Trophoblast cell (in vitro differentiated cells and primary cell): ENCODE data around the gene MRPL23.

ENCODE experiments used
- DNase-seq, 2 donors: peaks; one replicate each; pipeline ENCODE4 v3.0.0-alpha.2; 2016
- H2AFZ ChIP-seq: 2 replicates; pipeline ENCODE4 v1.6.1; 2013; ENCODE audit warnings: low read length, moderate library complexity, mild to moderate bottlenecking; ENCODE audit not compliant: insufficient read depth, poor library complexity
- H2AK5ac ChIP-seq: 2 replicates; pipeline ENCODE4 v1.6.1; 2013; ENCODE audit warnings: mild to moderate bottlenecking, low read length
- H2BK120ac ChIP-seq: 2 replicates; pipeline ENCODE4 v1.6.1; 2013; ENCODE audit warnings: low read length, mild to moderate bottlenecking, moderate library complexity; ENCODE audit not compliant: insufficient read depth, poor library complexity
- H2BK12ac ChIP-seq: 2 replicates; pipeline ENCODE4 v1.6.1; 2013; ENCODE audit warnings: mild to moderate bottlenecking, low read length, moderate library complexity
- H2BK5ac ChIP-seq: 2 replicates; pipeline ENCODE4 v1.6.1; 2013; ENCODE audit warnings: low read length, low read depth, moderate library complexity, mild to moderate bottlenecking; ENCODE audit not compliant: poor library complexity
- H3K14ac ChIP-seq: 2 replicates; pipeline ENCODE4 v1.6.1; 2013; ENCODE audit warnings: mild to moderate bottlenecking, low read length
- H3K18ac ChIP-seq: 2 replicates; pipeline ENCODE4 v1.6.1; 2013; ENCODE audit warnings: mild to moderate bottlenecking, low read length
- H3K23ac ChIP-seq: 2 replicates; pipeline ENCODE4 v1.6.1; 2013; ENCODE audit warnings: low read length
- H3K27ac ChIP-seq: 2 replicates; pipeline ENCODE4 v1.5.1; 2013; ENCODE audit warnings: low read depth, mild to moderate bottlenecking, inconsistent platforms, low read length, moderate library complexity
- H3K27me3 ChIP-seq: 2 replicates; pipeline ENCODE4 v1.6.1; 2013; ENCODE audit warnings: inconsistent platforms, mild to moderate bottlenecking, low read length, moderate library complexity; ENCODE audit not compliant: insufficient read depth
- H3K36me3 ChIP-seq, 2 experiments: 1 replicate in 1 of 2; 2 replicates in 1 of 2; pipeline ENCODE4 v1.6.1; 2013; ENCODE audit warnings: low read length in 2 of 2, mild to moderate bottlenecking in 2 of 2, moderate library complexity in 1 of 2; ENCODE audit not compliant: insufficient read depth in 2 of 2, control insufficient read depth in 1 of 2
- H3K4ac ChIP-seq: 2 replicates; pipeline ENCODE4 v1.6.1; 2013; ENCODE audit warnings: low read depth, mild to moderate bottlenecking, low read length, moderate library complexity
- H3K4me1 ChIP-seq, 2 experiments: 1 replicate in 1 of 2; 2 replicates in 1 of 2; pipeline ENCODE4 v1.6.1; 2013; ENCODE audit warnings: low read length in 2 of 2, mild to moderate bottlenecking in 2 of 2, moderate library complexity in 1 of 2; ENCODE audit not compliant: insufficient read depth in 2 of 2, control insufficient read depth in 1 of 2
- H3K4me2 ChIP-seq: 2 replicates; pipeline ENCODE4 v1.6.1; 2013; ENCODE audit warnings: inconsistent platforms, mild to moderate bottlenecking, low read length, moderate library complexity
- H3K4me3 ChIP-seq: 2 replicates; pipeline ENCODE4 v1.5.1; 2013; ENCODE audit warnings: mild to moderate bottlenecking, low read depth, low read length, inconsistent platforms
- H3K79me1 ChIP-seq: one replicate; pipeline ENCODE4 v1.6.1; 2013; ENCODE audit warnings: low read length
- H3K79me2 ChIP-seq: 2 replicates; pipeline ENCODE4 v1.6.1; 2013; ENCODE audit warnings: low read length, mild to moderate bottlenecking; ENCODE audit not compliant: control insufficient read depth, insufficient read depth, poor library complexity
- H3K9ac ChIP-seq: 2 replicates; pipeline ENCODE4 v1.6.1; 2013; ENCODE audit warnings: mild to moderate bottlenecking, low read length
- H3K9me3 ChIP-seq: 2 replicates; pipeline ENCODE4 v1.6.1; 2013; ENCODE audit warnings: low read depth, mild to moderate bottlenecking, control low read depth, inconsistent platforms, low read length; ENCODE audit not compliant: insufficient read depth
- H4K12ac ChIP-seq: 2 replicates; pipeline ENCODE4 v1.6.1; 2013; ENCODE audit warnings: low read depth, mild to moderate bottlenecking, low read length, moderate library complexity
- H4K8ac ChIP-seq: 2 replicates; pipeline ENCODE4 v1.6.1; 2013; ENCODE audit warnings: low read depth, mild to moderate bottlenecking, low read length, moderate library complexity
- H4K91ac ChIP-seq: one replicate; pipeline ENCODE4 v1.6.1; 2013; ENCODE audit warnings: low read depth, mild to moderate bottlenecking, low read length, moderate library complexity
- WGBS: extraction: QIAGEN DNeasy Blood & Tissue Kit; methylation state at CpG from one replicate; pipeline ENCODE4 v1.1.7; 2013; ENCODE audit warnings: missing lambda C conversion rate; ENCODE audit not compliant: insufficient read length, insufficient coverage; ENCODE audit errors: extremely low coverage; 5-methylcytosine and 5-hydroxymethylcytosine counted together

The MRPL23 gene

GRCh38 chr11:1928891-1929541, 18.1 kb upstream of the MRPL23 start:
- no peaks in the 10 kb centered on the region for H3K27me3 ChIP-seq
- H3K9me3 ChIP-seq = peaks cover 3% of the 10 kb centered on the region
- H4K91ac ChIP-seq = peak overlapping the region; percentile 40
- no peak overlapping the region for H4K8ac ChIP-seq
- peaks cover 18 to 21% of the 10 kb centered on the region in 2 experiments for H3K4me1 ChIP-seq
- no peak overlapping the region for H2AK5ac ChIP-seq
- H3K4me2 ChIP-seq = no peak overlapping the region
- H4K12ac ChIP-seq = no peak overlapping the region
- H3K27ac ChIP-seq = no peak overlapping the region
- no peak overlapping the region for H3K18ac ChIP-seq
- no peaks in the 10 kb centered on the region for H3K79me2 ChIP-seq
- no peak for DNase-seq
- peaks cover 7% of the 10 kb centered on the region for H3K79me1 ChIP-seq
- no peak overlapping the region for H2BK120ac ChIP-seq
- no peak overlapping the region for H3K4ac ChIP-seq
- no peak overlapping the region for H3K14ac ChIP-seq
- no peaks in the 10 kb centered on the region for H3K36me3 ChIP-seq
- no peak overlapping the region for H3K9ac ChIP-seq
- H2AFZ ChIP-seq = no peak overlapping the region
- no peak overlapping the region for H3K4me3 ChIP-seq
- H2BK12ac ChIP-seq = peak overlapping the region; percentile 15
- no peak overlapping the region for H2BK5ac ChIP-seq
- WGBS = no CpG with 5 or more reads among the region's 35 CpGs
- H3K23ac ChIP-seq = no peak overlapping the region

- H3K23ac ChIP-seq = no peak overlapping the region
- no peak overlapping the region for H3K18ac ChIP-seq
- no peak overlapping the region for H3K27ac ChIP-seq
- H4K12ac ChIP-seq = no peak overlapping the region
- peaks cover 18 to 21% of the 10 kb centered on the region in 2 experiments for H3K4me1 ChIP-seq
- no peak overlapping the region for H3K4ac ChIP-seq
- H3K4me3 ChIP-seq = no peak overlapping the region
- H3K9ac ChIP-seq = no peak overlapping the region
- no peak overlapping the region for H2BK5ac ChIP-seq
- H4K8ac ChIP-seq = no peak overlapping the region
- no peak overlapping the region for H3K14ac ChIP-seq
- no peak overlapping the region for H4K91ac ChIP-seq
- DNase-seq = no peak
- peaks cover 3% of the 10 kb centered on the region for H3K9me3 ChIP-seq
- WGBS = no CpG with 5 or more reads among the region's 25 CpGs
- H3K79me2 ChIP-seq = no peaks in the 10 kb centered on the region
- H2BK120ac ChIP-seq = no peak overlapping the region
- no peaks in the 10 kb centered on the region for H3K36me3 ChIP-seq
- H3K27me3 ChIP-seq = no peaks in the 10 kb centered on the region
- H2AK5ac ChIP-seq = no peak overlapping the region
- H2BK12ac ChIP-seq = no peak overlapping the region
- H3K79me1 ChIP-seq = peaks cover 7% of the 10 kb centered on the region
- no peak overlapping the region for H2AFZ ChIP-seq
- no peak overlapping the region for H3K4me2 ChIP-seq
Measured at GRCh38 chr11:1929621-1930461, 17.3 kb upstream of the MRPL23 start.

GRCh38 chr11:1930462-1930830, 16.7 kb upstream of the MRPL23 start:
- Histone ChIP-seq H4K8ac (no peak overlapping the region), H3K79me2 (no peaks in the 10 kb centered on the region), H3K4me3 (no peak overlapping the region), H3K4me1 (peaks cover 18 to 21% of the 10 kb centered on the region in 2 experiments), H3K9me3 (peaks cover 3% of the 10 kb centered on the region), H2BK5ac (no peak overlapping the region), H4K12ac (no peak overlapping the region), H3K18ac (no peak overlapping the region), H4K91ac (no peak overlapping the region), H3K36me3 (no peaks in the 10 kb centered on the region), H3K4me2 (no peak overlapping the region), H3K23ac (no peak overlapping the region), H2AK5ac (no peak overlapping the region), H3K79me1 (peaks cover 7% of the 10 kb centered on the region), H3K14ac (no peak overlapping the region), H2BK120ac (no peak overlapping the region), H3K27ac (no peak overlapping the region), H2AFZ (no peak overlapping the region), H3K9ac (no peak overlapping the region), H3K27me3 (no peaks in the 10 kb centered on the region), H3K4ac (no peak overlapping the region), H2BK12ac (no peak overlapping the region)
- WGBS = no CpG with 5 or more reads among the region's 9 CpGs
- DNase-seq = no peak

- Histone ChIP-seq H3K14ac (no peak overlapping the region), H3K4me2 (no peak overlapping the region), H2BK12ac (no peak overlapping the region), H3K9ac (no peak overlapping the region), H3K79me1 (peaks cover 6% of the 10 kb centered on the region), H3K4me1 (peaks cover 15 to 18% of the 10 kb centered on the region in 2 experiments), H3K23ac (no peak overlapping the region), H3K79me2 (no peaks in the 10 kb centered on the region), H3K4me3 (no peak overlapping the region), H3K9me3 (peaks cover 3% of the 10 kb centered on the region), H2BK5ac (no peak overlapping the region), H2AK5ac (no peak overlapping the region), H3K18ac (no peak overlapping the region), H4K8ac (no peak overlapping the region), H2AFZ (no peak overlapping the region), H3K36me3 (no peaks in the 10 kb centered on the region), H2BK120ac (no peak overlapping the region), H4K91ac (no peak overlapping the region), H3K4ac (no peak overlapping the region), H3K27me3 (no peaks in the 10 kb centered on the region), H3K27ac (no peak overlapping the region), H4K12ac (no peak overlapping the region)
- no CpG with 5 or more reads among the region's 18 CpGs for whole genome bisulfite sequencing
- no peak for DNase-seq
Measured at GRCh38 chr11:1931341-1932104, 15.6 kb upstream of the MRPL23 start.
